Esophagus mucosa (tissue), 1 donor: ENCODE data around the gene HGS. TPM values are rescaled to one million over a fixed set of nuclear protein-coding genes. Genes with fewer than 3 reads are reported as not detected.

Experiments
- ATAC-seq: fragments of 200-7000 bp; cut with Tn5 transposase; one replicate; pipeline ENCODE4 v1.9.1; 2020
- total RNA-seq: library from RNA; stranded (reverse); gene quantifications from one replicate; pipeline ENCODE4 v1.2.4, GENCODE V29; 2023
- donor health status: DM: yes; HTN: yes; CAD: no.

The HGS gene
- total RNA-seq, 1 donor from 2014 or later: 62.5 TPM

DNA sequence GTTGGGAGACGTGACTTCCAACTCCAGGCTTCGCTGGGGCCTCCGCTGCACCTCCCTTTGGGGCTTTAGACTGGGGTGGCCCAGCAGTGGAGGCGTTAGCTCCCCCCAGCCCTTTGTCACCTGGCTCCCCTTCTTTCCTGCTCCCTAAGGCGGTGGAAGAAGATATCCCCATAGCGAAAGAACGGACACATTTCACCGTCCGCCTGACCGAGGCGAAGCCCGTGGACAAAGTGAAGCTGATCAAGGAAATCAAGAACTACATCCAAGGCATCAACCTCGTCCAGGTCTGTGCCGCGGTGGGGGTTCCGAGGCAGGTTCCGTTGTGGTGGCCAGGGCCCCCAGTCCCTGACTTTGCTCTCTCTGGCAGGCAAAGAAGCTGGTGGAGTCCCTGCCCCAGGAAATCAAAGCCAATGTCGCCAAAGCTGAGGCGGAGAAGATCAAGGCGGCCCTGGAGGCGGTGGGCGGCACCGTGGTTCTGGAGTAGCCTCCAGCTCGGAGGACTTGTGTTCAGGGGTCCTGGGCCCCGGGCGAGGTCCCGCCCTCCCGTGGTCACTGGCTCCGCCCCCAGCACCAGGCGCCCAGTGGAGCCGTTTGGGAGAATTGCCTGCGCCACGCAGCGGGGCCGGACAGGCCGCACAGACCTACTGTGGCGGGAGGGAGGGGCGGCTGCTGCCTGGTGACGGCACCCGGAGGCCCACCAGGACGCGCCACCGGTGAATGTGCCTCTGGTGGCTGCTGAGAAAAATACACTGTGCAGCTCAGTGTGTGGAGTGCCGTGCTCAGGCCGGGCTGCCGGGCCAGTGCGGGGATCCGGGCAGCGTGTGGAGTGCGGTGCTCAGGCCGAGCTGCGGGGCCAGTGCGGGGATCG lies 23.2 kb downstream of the HGS start:
- ATAC-seq: no peak

DNA sequence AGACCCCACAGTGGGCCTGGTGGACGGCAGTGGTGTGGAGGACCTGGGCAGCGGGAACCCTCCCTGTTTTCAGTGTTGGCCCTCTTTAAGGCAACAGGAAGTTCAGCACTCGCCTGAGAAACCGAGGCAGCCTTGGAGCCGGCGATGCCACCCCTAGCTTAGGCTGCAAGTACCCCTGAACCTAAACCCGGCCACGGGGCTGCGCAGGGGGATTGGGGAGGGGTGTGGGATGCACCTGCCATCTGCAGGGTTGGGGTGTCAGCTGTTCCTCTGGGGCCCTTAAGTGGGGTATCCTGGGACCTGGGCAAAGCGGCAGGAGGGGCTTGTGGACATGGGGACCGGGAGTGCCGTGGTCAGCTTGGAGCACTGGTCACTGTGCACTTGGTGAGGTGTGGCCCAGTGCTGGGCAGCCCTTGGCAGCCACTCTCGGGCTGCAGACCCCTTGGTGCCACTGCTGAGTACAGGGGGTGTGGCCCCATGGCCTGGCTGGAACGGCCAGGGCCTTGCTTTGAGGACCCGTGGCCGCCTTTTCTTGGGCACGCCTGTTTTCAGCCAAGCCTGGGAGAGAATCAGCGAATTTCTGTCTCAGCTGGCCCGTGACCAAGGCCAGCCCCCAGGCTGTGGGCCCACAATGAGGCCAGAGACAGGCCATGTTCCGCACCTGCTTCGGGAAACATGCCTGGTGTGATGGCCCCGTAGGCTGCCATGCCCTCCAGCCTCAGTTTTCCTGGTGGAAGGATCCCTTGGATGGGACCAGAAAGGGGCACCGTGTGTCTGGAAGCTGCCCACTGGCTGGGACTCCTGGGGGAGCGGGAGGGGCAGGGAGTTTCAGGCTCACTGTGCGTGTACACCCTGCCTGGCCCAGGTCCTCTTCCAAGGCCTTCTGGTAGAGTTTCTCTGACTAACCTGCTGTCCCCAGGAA lies 24.2 kb downstream of the HGS start:
- no peak for ATAC-seq

DNA sequence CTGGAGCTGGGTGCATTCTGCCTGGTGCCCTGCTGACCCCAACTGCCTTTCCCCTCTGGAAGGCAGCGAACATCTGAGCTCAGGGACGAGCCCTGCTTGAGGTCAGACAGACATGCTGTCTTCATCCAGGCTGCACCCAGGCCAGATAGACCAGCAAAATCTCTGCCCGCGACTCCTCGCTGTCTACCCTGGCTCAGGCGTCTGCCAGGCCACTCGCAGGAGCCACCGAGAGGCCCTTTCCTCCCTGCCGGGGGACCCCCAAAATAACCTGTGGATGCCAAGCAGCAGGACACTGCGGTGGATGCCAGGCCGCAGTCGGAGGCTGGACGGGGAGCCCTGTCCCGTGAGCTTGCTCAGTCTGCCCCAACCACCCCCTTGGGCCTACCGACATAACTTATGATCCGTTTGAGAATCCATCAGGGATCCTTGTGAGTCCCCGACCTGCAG lies 25.0 kb downstream of the HGS start:
- ATAC-seq: no peak

GRCh38 chr17:81710514-81711308 lies 26.9 kb downstream of the HGS start:
- ATAC-seq: peak; percentile 6

DNA sequence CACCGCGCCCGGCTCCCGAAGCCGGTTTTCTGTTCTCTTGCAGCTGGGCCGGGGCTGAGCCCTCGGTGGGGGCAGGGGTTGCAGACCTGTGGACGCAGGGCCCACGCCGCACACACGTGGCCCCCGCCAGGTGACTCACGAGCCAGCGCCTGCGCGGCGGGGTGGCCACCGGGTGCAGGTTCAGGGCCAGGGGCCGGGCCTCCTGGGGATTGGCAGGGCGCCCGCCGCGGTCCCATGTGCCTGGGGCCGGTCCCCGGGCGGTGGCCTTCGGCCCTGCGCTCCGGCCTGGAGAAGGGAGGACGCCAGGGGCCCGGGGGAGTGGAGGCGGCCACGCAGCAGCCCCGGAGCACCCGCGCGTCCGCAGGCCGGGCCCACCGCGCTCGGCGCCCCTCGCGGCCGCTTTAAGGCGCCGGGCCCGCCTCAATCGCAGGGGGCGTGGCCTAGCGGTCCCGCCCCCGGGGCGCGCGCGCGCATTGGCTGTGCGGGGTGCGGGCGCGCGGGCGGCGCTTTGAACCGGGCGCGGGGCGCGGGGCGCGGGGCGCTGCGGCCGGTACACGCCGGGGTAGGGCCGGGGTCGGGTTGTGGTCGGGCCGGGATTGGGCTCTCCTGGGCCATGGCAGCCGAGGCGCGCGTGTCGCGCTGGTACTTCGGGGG lies 28.1 kb downstream of the HGS start, which contains the start of gene SLC25A10:
SLC25A10 (plus strand) TSS at position 471 of the 654 bp plus-strand sequence; CDS start at position 614, 143 bp downstream.
- peak; percentile 84 for ATAC-seq

DNA sequence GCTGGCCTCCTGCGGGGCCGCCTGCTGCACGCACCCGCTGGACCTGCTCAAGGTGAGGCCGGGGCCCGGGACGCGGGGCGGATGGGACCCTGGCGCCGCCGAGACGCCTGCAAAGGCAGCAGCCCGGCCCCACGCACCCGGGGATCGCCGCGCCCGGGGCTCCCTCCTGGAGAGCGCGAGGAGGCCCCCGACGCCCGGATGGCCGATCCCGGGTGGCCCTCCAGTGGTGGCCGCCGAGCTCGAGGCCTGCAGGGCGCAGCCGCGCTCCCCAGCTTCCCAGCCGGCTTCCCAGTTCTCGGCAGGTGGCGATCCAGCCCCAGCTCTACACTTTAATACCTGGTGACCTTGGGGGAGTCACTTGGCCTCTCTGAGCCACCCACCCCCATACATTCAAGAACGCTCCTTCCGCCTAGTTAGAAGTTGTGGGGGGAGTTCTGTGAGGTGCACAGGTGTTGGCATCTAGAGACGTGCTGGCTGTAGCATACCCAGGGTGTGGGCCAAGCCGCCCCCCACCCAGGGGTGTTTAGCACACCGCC lies 28.7 kb downstream of the HGS start:
- ATAC-seq: peak; percentile 21

GRCh38 chr17:81713004-81713555 lies 29.3 kb downstream of the HGS start:
- no peak for ATAC-seq

GRCh38 chr17:81713556-81714411 lies 30.0 kb downstream of the HGS start:
- ATAC-seq: no peak

DNA sequence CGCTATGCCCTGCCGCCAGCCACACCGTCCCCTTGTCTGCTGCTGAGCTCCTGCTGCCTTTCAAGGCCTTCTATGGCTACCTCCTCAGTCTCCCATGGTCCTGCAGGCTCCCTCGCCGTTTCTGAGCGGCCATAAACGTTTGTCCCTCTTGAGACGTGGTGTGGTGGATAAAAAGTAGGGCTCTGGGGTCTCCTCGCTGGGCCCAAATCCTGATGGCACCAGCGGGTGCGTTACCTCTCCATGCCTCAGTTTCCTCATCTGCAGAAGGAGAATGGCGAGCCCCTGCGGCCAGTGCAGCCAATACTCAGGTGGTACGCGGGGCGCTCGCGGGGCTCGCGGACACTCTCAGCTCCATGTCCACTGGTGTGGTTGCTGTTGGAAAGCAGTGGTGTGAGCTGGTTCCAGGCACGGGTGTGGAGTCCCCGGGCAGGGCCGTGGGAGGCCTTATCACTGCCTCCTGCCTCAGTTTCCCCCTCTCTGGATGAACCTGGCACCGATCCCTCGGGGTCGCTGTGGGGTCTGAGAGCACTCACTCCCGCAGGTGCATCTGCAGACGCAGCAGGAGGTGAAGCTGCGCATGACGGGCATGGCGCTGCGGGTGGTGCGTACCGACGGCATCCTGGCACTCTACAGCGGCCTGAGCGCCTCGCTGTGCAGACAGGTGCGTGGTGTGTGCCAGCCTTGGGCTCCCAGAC lies 30.7 kb downstream of the HGS start:
- no peak for ATAC-seq

DNA sequence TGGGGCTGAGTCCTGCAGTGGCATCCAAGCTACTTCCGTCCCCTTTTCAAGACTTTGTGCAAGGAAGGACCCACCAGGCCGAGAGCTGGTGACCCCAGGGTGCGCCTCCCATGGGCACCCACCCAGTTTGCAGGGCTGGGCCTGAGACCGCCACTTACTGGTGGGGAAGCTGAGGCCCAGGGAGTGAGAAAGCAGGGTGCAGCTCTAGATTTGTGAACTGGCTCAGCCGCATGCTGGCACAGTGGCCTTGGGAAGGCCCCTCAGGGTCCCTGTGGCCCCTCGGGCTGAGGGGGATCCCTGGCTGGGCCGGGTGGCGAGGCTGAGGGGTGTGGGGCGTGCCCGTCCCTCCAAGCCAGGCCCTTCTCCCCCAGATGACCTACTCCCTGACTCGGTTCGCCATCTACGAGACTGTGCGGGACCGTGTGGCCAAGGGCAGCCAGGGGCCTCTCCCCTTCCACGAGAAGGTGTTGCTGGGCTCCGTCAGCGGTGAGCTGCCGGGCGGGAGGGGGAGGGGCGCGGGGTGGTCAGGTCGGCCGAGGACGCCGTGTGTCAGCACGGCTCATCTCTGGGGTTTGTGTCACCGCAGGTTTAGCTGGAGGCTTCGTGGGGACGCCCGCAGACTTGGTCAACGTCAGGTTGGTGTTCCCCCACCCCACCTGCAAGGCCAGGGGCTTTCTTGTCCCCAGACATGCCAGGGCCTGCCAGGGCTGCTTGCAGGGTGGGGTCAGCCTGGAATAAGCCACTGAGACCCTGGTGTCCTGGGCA lies 31.5 kb downstream of the HGS start:
- no peak for ATAC-seq

- ATAC-seq: no peak
Measured at GRCh38 chr17:81715872-81716673, 32.3 kb downstream of the HGS start.

GRCh38 chr17:81716674-81716996 lies 32.8 kb downstream of the HGS start:
- no peak for ATAC-seq

DNA sequence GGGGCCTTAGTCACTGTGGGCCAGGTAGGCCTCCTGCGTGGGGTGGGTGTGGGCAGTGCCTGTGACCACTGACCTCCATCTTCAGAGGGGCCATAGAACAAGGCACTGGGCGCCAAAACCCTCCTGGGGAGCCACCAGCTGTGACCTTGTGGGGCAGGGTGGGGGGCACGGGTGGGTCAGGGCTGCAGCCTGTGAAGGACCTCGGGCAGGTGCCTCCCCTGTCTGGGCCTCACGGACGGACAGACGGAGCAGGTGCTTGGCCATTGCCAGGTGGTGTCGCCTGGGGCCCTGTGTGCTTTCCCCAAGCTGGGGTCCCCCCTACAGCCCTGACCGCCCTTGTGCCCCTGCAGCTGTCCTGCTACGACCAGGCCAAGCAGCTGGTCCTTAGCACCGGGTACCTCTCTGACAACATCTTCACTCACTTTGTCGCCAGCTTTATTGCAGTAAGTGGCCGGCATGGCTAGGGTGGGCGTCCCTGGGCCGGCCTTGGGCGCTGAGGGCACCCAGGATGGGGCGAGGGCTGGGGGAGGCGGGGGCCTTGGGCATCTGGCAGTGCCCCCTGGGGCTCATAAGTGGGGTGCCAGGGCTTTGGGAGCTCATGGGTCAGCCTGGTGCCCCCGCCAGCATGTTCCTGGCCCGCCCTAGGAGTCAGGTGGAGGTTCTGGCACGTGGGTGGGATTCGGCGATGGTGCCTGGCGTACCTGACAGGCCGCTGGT lies 33.4 kb downstream of the HGS start:
- ATAC-seq: no peak

DNA sequence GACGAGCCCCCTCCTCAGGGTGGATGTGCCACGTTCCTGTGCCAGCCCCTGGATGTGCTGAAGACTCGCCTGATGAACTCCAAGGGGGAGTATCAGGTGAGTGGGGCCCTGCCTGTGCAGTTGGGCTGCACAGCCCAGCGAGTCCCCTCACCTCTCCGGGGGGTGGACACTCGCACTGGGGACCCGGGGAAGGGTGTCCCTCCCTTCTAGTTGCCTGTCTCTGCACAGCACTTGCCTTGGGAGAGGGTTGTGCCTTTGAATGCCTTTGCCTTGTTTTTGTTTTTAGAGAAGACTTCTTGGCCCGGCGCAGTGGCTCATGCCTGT lies 33.9 kb downstream of the HGS start:
- no peak for ATAC-seq

DNA sequence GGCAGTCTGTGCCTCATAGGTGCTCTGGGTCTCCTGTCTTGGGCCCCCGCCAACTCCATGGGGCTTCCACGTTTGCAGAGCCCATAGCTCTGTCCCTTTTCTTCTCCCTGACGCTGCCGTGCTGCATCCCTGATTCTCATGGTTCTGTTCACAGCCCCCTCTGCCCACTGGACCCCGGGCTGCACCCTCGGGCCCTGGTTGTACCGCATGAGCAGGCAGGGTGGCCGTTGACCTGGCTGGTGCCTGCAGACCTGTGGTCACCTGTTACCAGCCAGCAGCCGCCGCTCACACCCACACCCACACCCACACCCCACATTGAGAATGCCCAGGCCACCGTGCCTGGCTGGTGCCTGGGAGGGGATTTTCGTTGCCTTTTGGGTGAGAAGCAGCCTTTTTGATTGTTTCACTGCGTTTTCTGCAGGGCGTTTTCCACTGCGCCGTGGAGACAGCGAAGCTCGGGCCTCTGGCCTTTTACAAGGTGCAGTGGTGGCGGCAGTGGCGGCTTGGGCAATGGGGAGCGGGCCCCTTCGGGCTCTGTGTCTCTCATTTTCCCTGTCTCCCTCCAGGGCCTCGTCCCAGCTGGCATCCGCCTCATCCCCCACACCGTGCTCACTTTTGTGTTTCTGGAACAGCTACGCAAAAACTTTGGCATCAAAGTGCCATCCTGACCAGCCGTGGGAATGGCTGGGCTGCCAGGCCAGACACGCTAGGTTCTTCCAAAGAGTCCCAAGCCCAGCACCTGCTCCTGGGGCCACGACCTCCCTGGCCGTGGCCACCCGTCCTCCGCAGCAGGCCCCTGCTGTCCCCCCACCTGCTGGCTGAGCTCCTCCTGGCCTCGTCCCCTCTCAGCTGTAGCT lies 35.8 kb downstream of the HGS start:
- ATAC-seq: no peak

- ATAC-seq: no peak
Measured at GRCh38 chr17:81720267-81721071, 36.7 kb downstream of the HGS start.
